Measurements from ENCODE around the gene PXYLP1.

GRCh38 chr3:141204343-141204742 lies 27.3 kb upstream of the PXYLP1 start:
- TF ChIP-seq SMC3 (conservative IDR thresholded peaks at IDR 0.05; ENCODE audit: poor library complexity) (no peak), CTCF (IDR thresholded peaks at IDR 0.05; ENCODE audit: poor library complexity, severe bottlenecking) (no peak), POLR2AphosphoS5 (IDR thresholded peaks at IDR 0.05) (no peak), EZH2 (IDR thresholded peaks at IDR 0.05; ENCODE audit: borderline replicate concordance, insufficient read depth, low read length, poor library complexity, severe bottlenecking) (no peak)

Measured in neural cell (in vitro differentiated cells).